CD4-positive, alpha-beta T cell (primary cell): ENCODE results near the gene AKAP12. TPM values are rescaled to one million over a fixed set of nuclear protein-coding genes. Genes with fewer than 3 reads are reported as not detected.

Experiments
- ATAC-seq: fragments of 200-7000 bp; cut with Tn5 transposase; one replicate; pipeline ENCODE4 v1.10.0; 2022; ENCODE audit warnings: mild to moderate bottlenecking; ENCODE audit not compliant: poor library complexity
- CTCF ChIA-PET: fragments of 350-600 bp; sonication (Branson Sonifier 250); formaldehyde crosslinking; loops from one replicate; lab custom pipeline; 2021; ENCODE audit warnings: antibody characterized with exemption, inconsistent platforms; lab: Charles Lee
- POLR2A ChIA-PET: fragments of 350-600 bp; sonication (Branson Sonifier 250); formaldehyde crosslinking; loops from one replicate; lab custom pipeline; 2021; ENCODE audit warnings: antibody characterized with exemption, inconsistent platforms; lab: Charles Lee
- DNase-seq, 14 experiments: peaks; one replicate each; pipeline ENCODE4 v3.0.0-alpha.2; 2013 to 2020; ENCODE audit warnings: mixed read lengths in 2 of 14
- H3K27ac ChIP-seq, 2 donors: one replicate each; pipeline versions ENCODE4 v1.5.1 to v1.7.0; 2013; ENCODE audit warnings: low read length in 2 of 2, low read depth in 1 of 2, mild to moderate bottlenecking in 1 of 2
- H3K27me3 ChIP-seq, 2 experiments: 1 replicate in 1 of 2; 2 replicates in 1 of 2; pipeline versions ENCODE4 v1.6.1 to v1.7.0; 2013; ENCODE audit warnings: low read length in 2 of 2, control low read depth in 1 of 2, mild to moderate bottlenecking in 1 of 2, moderate library complexity in 1 of 2; ENCODE audit not compliant: insufficient read depth in 2 of 2, control insufficient read depth in 1 of 2
- H3K36me3 ChIP-seq: one replicate; pipeline ENCODE4 v1.6.1; 2013; ENCODE audit warnings: low read length, control low read depth; ENCODE audit not compliant: insufficient read depth
- H3K4me1 ChIP-seq: one replicate; pipeline ENCODE4 v1.6.1; 2013; ENCODE audit warnings: low read length, control low read depth; ENCODE audit not compliant: insufficient read depth
- H3K4me3 ChIP-seq: one replicate; pipeline ENCODE4 v1.5.1; 2013; ENCODE audit warnings: mild to moderate bottlenecking, low read length, moderate library complexity
- H3K9me3 ChIP-seq, 2 experiments: 1 replicate in 1 of 2; 2 replicates in 1 of 2; pipeline versions ENCODE4 v1.6.1 to v1.7.0; 2013; ENCODE audit warnings: low read length in 2 of 2, mild to moderate bottlenecking in 2 of 2, control low read depth in 1 of 2, moderate library complexity in 1 of 2; ENCODE audit not compliant: control insufficient read depth in 1 of 2, insufficient read depth in 1 of 2
- H3K27ac Mint-ChIP-seq: one replicate; pipeline ENCODE4 v1.8.0; 2020; ENCODE audit warnings: mixed read lengths
- H3K27me3 Mint-ChIP-seq: one replicate; pipeline ENCODE4 v1.8.0; 2021; ENCODE audit warnings: mixed read lengths
- H3K36me3 Mint-ChIP-seq: one replicate; pipeline ENCODE4 v1.8.0; 2021; ENCODE audit warnings: low read depth, mixed read lengths
- H3K4me1 Mint-ChIP-seq: one replicate; pipeline ENCODE4 v1.8.0; 2021; ENCODE audit warnings: low read depth, mixed read lengths
- H3K4me3 Mint-ChIP-seq: one replicate; pipeline ENCODE4 v1.8.0; 2020; ENCODE audit warnings: mild to moderate bottlenecking, mixed read lengths
- H3K9me3 Mint-ChIP-seq: one replicate; pipeline ENCODE4 v1.8.0; 2020; ENCODE audit warnings: mixed read lengths
- CTCF ChIP-seq: fragments of 200-600 bp; IDR thresholded peaks from one replicate; pipeline ENCODE4 v1.8.0; 2022; ENCODE audit warnings: antibody characterized with exemption, mild to moderate bottlenecking
- intact Hi-C, 2 experiments: fragments of 100-400 bp; cut with DNase I in 1 of 2; cut with micrococcal nuclease in 1 of 2; formaldehyde crosslinking; loops; one replicate each; pipeline versions ENCODE4 v1.15.1 to v1.9.0; 2023 to 2025; cut with DNase I, micrococcal nuclease
- total RNA-seq, 174 experiments: library from RNA in 2 of 174; stranded (reverse) in 2 of 174; gene quantifications; one replicate each; pipeline ENCODE4 v1.2.3 and lab custom pipeline; 2021 to 2026

AKAP12 gene
- total RNA-seq, 2 experiments from 2014 or later = 0.03 to 0.05 TPM

- peak overlapping the region; percentile 36 for H3K27ac Mint-ChIP-seq
These were observed 159.9 kb downstream of the AKAP12 start for GRCh38 chr6:151399679-151400078.

GRCh38 chr6:151400473-151400872 is 160.7 kb downstream of the AKAP12 start:
- Mint-ChIP-seq H3K27ac (peak overlapping the region; percentile 76), H3K4me3 (peak overlapping the region; percentile 15), H3K4me1 (peaks cover 70% of the 10 kb centered on the region), H3K9me3 (no peaks in the 10 kb centered on the region), H3K27me3 (no peaks in the 10 kb centered on the region), H3K36me3 (peaks cover 59% of the 10 kb centered on the region)
- Histone ChIP-seq H3K4me1 (peaks cover 38% of the 10 kb centered on the region), H3K27ac (no peak overlapping the region), H3K36me3 (peaks cover 19% of the 10 kb centered on the region), H3K27me3 (no peaks in the 10 kb centered on the region), H3K9me3 (no peaks in the 10 kb centered on the region), H3K4me3 (no peak overlapping the region)
- ChIA-PET POLR2A (interaction anchor here (1.1 kb wide), 1 partner anchor 82 kb away, joined by 3 read pairs; no protein-coding TSS in a partner anchor), CTCF (no interaction called here)
- ATAC-seq = no peak
- TF ChIP-seq CTCF = no peak
- no peak for DNase-seq
- intact Hi-C loops = loop anchor here in 1 of 2 experiments (5.0 kb wide), 1 partner anchor 48 kb away; no protein-coding TSS in a partner anchor

More at GRCh38 chr6:151399679-151400078, 159.9 kb downstream of the AKAP12 start:
- Mint-ChIP-seq H3K9me3 (no peaks in the 10 kb centered on the region), H3K27me3 (no peaks in the 10 kb centered on the region), H3K4me1 (peaks cover 78% of the 10 kb centered on the region), H3K36me3 (peaks cover 62% of the 10 kb centered on the region), H3K4me3 (no peak overlapping the region)
- ChIA-PET CTCF (no interaction called here), POLR2A (interaction anchor here (0.9 to 1.1 kb wide), 2 partner anchors 9 to 82 kb away, joined by 3 to 4 read pairs; no protein-coding TSS in a partner anchor)
- ATAC-seq = no peak
- no peak overlapping the region for H3K4me3 ChIP-seq
- TF ChIP-seq CTCF = no peak
- no peaks in the 10 kb centered on the region for H3K27me3 ChIP-seq
- no peaks in the 10 kb centered on the region for H3K9me3 ChIP-seq
- DNase-seq = no peak
- H3K27ac ChIP-seq = no peak overlapping the region
- peaks cover 41% of the 10 kb centered on the region for H3K4me1 ChIP-seq
- intact Hi-C loops = loop anchor here (2.0 to 5.0 kb wide), 3 partner anchors 13 to 47 kb away; no protein-coding TSS in a partner anchor
- H3K36me3 ChIP-seq = peaks cover 13% of the 10 kb centered on the region

- no peaks in the 10 kb centered on the region for H3K27me3 ChIP-seq
- no peak overlapping the region for H3K27ac ChIP-seq
- Mint-ChIP-seq H3K27ac (peak overlapping the region; percentile 65), H3K36me3 (peaks cover 63% of the 10 kb centered on the region), H3K27me3 (no peaks in the 10 kb centered on the region), H3K4me3 (no peak overlapping the region), H3K9me3 (no peaks in the 10 kb centered on the region), H3K4me1 (peaks cover 68% of the 10 kb centered on the region)
- H3K4me1 ChIP-seq = peaks cover 26% of the 10 kb centered on the region
- H3K9me3 ChIP-seq = no peaks in the 10 kb centered on the region
- H3K36me3 ChIP-seq = peaks cover 17% of the 10 kb centered on the region
- ATAC-seq = no peak
- TF ChIP-seq CTCF = no peak
- H3K4me3 ChIP-seq = no peak overlapping the region
- CTCF ChIA-PET = no interaction called here
- intact Hi-C loops = loop anchor here in 1 of 2 experiments (5.0 kb wide), 1 partner anchor 50 kb away; no protein-coding TSS in a partner anchor
- no peak for DNase-seq
- POLR2A ChIA-PET = interaction anchor here (0.9 kb wide), 1 partner anchor 13 kb away, joined by 3 read pairs; no protein-coding TSS in a partner anchor
These were observed 162.5 kb downstream of the AKAP12 start for GRCh38 chr6:151402228-151402627.
